ENCODE measurements around the gene FSCN2. TPM values are rescaled to one million over a fixed set of nuclear protein-coding genes. Genes with fewer than 3 reads are reported as not detected.

The FSCN2 gene
- polyA plus RNA-seq, 1 of the 3 experiments (the other 2 are of a cell fraction), result 2.1 TPM

DNA sequence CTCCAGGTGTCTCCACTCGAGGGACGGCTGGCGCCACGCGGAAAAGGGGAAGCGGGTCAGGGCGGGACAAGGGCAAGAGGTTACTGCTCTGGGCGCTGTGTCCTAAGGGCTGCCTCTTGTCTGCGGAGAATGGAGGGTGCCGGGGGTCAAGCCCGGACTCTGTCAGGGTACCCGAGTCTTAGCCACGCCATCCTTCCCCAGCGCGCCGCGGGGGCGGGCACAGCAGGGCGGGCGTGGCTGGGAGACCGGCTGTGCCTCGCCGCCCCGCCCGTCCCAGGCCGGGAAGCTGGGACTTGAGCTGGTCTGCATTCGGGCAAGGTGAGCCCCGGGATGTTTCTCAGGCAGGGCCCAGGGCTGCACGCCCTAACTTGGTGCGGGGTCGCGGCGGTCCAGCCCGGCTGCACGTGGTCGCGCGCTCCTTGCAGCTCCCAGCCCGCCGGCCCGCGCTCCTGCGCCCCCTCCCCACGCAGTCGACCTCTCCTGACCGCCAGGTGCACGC lies 9.3 kb upstream of the FSCN2 start:
- Histone ChIP-seq H3K4me1 (ENCODE audit: control insufficient read depth in 1 of 2, insufficient read depth in 2 of 2, low read depth in 1 of 2, low read length in 1 of 2) (peaks cover 17 to 32% of the 10 kb centered on the region in 2 experiments; a peak in 3 of 4 replicates), H3K4me2 (no peak overlapping the region), H3K4me3 (ENCODE audit: low read depth in 2 of 2, low read length in 1 of 2) (no peak overlapping the region), H3K9me3 (no peaks in the 10 kb centered on the region), H3K36me3 (replicated peaks in 1 of 2; ENCODE audit: control insufficient read depth in 1 of 2, insufficient read depth in 2 of 2, low read length in 1 of 2) (peaks cover 3% of the 10 kb centered on the region in 2 experiments), H3F3A (replicated peaks; ENCODE audit: insufficient read depth) (peaks cover 39% of the 10 kb centered on the region), H3K9ac (no peak overlapping the region), H3K9me2 (no peaks in the 10 kb centered on the region), H4K20me1 (ENCODE audit: insufficient read depth) (peaks cover 45% of the 10 kb centered on the region), H2AFZ (ENCODE audit: low read depth) (no peak overlapping the region), H3K79me2 (ENCODE audit: insufficient read depth) (peaks cover 69% of the 10 kb centered on the region), H3K27ac (ENCODE audit: low read depth in 2 of 2, low read length in 1 of 2) (no peak overlapping the region), H3K27me3 (ENCODE audit: insufficient read depth) (no peaks in the 10 kb centered on the region)
- no peak for DNase-seq
- WGBS (ENCODE audit: low lambda C conversion rate), result 86% methylated on average over 46 of the region's 47 CpGs
- CTCF ChIA-PET, result interaction anchor here (1.1 to 1.9 kb wide), 5 partner anchors 10 to 216 kb away, joined by 3 to 7 read pairs (median 3); no protein-coding TSS in a partner anchor
- TF ChIP-seq, protein P1, sequence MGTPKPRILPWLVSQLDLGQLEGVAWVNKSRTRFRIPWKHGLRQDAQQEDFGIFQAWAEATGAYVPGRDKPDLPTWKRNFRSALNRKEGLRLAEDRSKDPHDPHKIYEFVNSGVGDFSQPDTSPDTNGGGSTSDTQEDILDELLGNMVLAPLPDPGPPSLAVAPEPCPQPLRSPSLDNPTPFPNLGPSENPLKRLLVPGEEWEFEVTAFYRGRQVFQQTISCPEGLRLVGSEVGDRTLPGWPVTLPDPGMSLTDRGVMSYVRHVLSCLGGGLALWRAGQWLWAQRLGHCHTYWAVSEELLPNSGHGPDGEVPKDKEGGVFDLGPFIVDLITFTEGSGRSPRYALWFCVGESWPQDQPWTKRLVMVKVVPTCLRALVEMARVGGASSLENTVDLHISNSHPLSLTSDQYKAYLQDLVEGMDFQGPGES (IDR thresholded peaks at IDR 0.05; ENCODE audit: low read depth, low read length), result no peak
- no peak for TF ChIP-seq TEAD4 (IDR thresholded peaks at IDR 0.05; ENCODE audit: borderline replicate concordance, insufficient read depth)
- TF ChIP-seq RXRA (IDR thresholded peaks at IDR 0.05; ENCODE audit: borderline replicate concordance, low read depth), result no peak
- no peak for TF ChIP-seq MXI1 (IDR thresholded peaks at IDR 0.05; ENCODE audit: low read depth, low read length)
- TF ChIP-seq ELF1 (IDR thresholded peaks at IDR 0.05), result no peak
- TF ChIP-seq, protein P2, sequence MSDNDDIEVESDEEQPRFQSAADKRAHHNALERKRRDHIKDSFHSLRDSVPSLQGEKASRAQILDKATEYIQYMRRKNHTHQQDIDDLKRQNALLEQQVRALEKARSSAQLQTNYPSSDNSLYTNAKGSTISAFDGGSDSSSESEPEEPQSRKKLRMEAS (IDR thresholded peaks at IDR 0.05; ENCODE audit: low read depth), result no peak
- TF ChIP-seq NRF1 (IDR thresholded peaks at IDR 0.05; ENCODE audit: low read depth, low read length), result no peak
- TF ChIP-seq SIN3A (IDR thresholded peaks at IDR 0.05; ENCODE audit: borderline replicate concordance, low read depth, low read length), result no peak
- no peak for TF ChIP-seq GATA2 (CRISPR knock-in tag; IDR thresholded peaks at IDR 0.05)
- POLR2A ChIA-PET, result no interaction called here

DNA sequence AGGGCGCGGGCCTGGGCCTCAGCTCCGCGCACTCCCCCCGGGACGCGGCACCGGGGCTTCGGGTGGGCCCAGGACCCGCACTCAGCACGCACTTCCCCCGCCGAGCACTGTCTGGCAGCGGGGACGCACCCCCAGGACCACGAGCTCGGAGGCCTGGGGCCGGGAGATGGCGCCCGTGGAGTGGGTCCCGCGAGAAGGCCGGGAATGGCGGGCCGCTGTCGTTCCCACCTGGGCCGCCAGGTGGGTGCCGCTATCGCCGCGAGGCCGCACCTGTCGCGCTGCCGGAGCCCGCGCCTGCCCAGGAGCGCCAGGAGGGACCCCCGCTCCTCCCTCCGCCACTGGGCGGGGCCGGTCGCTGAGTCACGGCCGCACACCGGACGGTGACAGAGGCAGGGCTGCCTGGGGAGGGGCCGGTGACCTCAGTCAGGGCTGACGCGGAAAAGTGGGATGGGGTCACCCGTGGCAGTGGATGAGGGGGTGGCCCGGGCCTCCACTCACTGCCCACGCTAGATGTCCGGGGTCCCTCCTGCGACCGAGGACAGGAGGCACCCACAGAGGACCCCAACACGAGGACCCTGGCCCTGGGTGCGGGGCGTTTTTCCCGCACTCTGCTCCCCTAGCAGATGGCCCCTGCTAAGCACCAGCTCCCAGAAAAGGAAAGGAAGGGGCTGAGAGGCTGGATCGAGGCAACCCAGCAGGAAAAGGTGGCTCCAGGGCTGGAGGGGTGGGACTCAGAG lies 8.7 kb upstream of the FSCN2 start:
- no peak overlapping the region for H3K27ac ChIP-seq (ENCODE audit: low read depth in 2 of 2, low read length in 1 of 2)
- peaks cover 63% of the 10 kb centered on the region for H3K79me2 ChIP-seq (ENCODE audit: insufficient read depth)
- H3K27me3 ChIP-seq (ENCODE audit: insufficient read depth), result no peaks in the 10 kb centered on the region
- no peak overlapping the region for H3K4me3 ChIP-seq (ENCODE audit: low read depth in 2 of 2, low read length in 1 of 2)
- no peaks in the 10 kb centered on the region for H3K9me2 ChIP-seq
- H2AFZ ChIP-seq (ENCODE audit: low read depth), result no peak overlapping the region
- H3K4me2 ChIP-seq, result no peak overlapping the region
- peaks cover 17 to 36% of the 10 kb centered on the region in 2 experiments; a peak in 3 of 4 replicates for H3K4me1 ChIP-seq (ENCODE audit: control insufficient read depth in 1 of 2, insufficient read depth in 2 of 2, low read depth in 1 of 2, low read length in 1 of 2)
- no peaks in the 10 kb centered on the region for H3K9me3 ChIP-seq
- peaks cover 33% of the 10 kb centered on the region for H3F3A ChIP-seq (replicated peaks; ENCODE audit: insufficient read depth)
- ChIA-PET CTCF (interaction anchor here (1.2 to 1.9 kb wide), 5 partner anchors 11 to 217 kb away, joined by 3 to 8 read pairs (median 6); no protein-coding TSS in a partner anchor), POLR2A (no interaction called here)
- DNase-seq, result no peak
- peaks cover 3% of the 10 kb centered on the region in 2 experiments for H3K36me3 ChIP-seq (replicated peaks in 1 of 2; ENCODE audit: control insufficient read depth in 1 of 2, insufficient read depth in 2 of 2, low read length in 1 of 2)
- 88% methylated on average over 30 of the region's 61 CpGs for WGBS (ENCODE audit: low lambda C conversion rate)
- TF ChIP-seq, protein P3, sequence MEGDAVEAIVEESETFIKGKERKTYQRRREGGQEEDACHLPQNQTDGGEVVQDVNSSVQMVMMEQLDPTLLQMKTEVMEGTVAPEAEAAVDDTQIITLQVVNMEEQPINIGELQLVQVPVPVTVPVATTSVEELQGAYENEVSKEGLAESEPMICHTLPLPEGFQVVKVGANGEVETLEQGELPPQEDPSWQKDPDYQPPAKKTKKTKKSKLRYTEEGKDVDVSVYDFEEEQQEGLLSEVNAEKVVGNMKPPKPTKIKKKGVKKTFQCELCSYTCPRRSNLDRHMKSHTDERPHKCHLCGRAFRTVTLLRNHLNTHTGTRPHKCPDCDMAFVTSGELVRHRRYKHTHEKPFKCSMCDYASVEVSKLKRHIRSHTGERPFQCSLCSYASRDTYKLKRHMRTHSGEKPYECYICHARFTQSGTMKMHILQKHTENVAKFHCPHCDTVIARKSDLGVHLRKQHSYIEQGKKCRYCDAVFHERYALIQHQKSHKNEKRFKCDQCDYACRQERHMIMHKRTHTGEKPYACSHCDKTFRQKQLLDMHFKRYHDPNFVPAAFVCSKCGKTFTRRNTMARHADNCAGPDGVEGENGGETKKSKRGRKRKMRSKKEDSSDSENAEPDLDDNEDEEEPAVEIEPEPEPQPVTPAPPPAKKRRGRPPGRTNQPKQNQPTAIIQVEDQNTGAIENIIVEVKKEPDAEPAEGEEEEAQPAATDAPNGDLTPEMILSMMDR (IDR thresholded peaks at IDR 0.05), result no peak
- no peak for TF ChIP-seq CHD2 (IDR thresholded peaks at IDR 0.05; ENCODE audit: low read length, partially characterized antibody)
- TF ChIP-seq TAF1 (IDR thresholded peaks at IDR 0.05; ENCODE audit: borderline replicate concordance, low read depth, low read length), result no peak
- H4K20me1 ChIP-seq (ENCODE audit: insufficient read depth), result peaks cover 45% of the 10 kb centered on the region
- no peak overlapping the region for H3K9ac ChIP-seq

Data from SK-N-SH (cell line).